ENCODE measurements around the gene NUDT1. TPM values are rescaled to one million over a fixed set of nuclear protein-coding genes. Genes with fewer than 3 reads are reported as not detected.

NUDT1 gene
- total RNA-seq, 2 donors from 2014 or later, result 56.0 to 84.7 TPM

DNA sequence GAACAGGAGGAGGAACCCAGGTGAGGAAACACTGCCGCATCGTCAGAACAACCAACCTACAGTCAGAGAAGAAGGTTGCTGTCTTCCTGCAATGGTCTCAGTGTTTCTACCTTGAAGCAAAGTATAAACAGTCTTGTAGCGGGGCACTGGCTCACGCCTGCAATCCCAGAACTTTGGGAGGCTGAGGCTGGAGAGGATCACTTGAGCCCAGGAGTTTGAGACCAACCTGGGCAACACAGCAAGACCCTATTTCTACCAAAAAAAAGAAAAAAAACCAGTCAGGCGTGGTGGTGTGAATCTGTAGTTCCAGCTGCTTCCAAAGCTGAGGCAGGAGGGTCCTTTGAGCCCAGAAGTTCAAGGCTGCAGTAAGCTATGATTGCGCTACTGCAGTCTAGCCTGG, 48.9 kb downstream of the NUDT1 start:
- H3K9me3 ChIP-seq (ENCODE audit: control insufficient read depth, low read length), result no peaks in the 10 kb centered on the region
- H3K27me3 Mint-ChIP-seq (ENCODE audit: insufficient read depth), result no peaks in the 10 kb centered on the region
- H3K9me3 Mint-ChIP-seq, result no peaks in the 10 kb centered on the region
- no peaks in the 10 kb centered on the region for H3K4me1 ChIP-seq (ENCODE audit: control insufficient read depth, insufficient read depth, low read length)
- 93 to 100% methylated on average over 5 to 6 of the region's 6 CpGs for WGBS, 2 experiments (ENCODE audit: insufficient coverage in 1 of 2, insufficient read length in 1 of 2)
- H3K4me1 Mint-ChIP-seq, result peaks cover 3% of the 10 kb centered on the region
- no peaks in the 10 kb centered on the region for H3K36me3 ChIP-seq (ENCODE audit: control insufficient read depth, insufficient read depth, low read length)
- H3K36me3 Mint-ChIP-seq (ENCODE audit: low read depth), result peaks cover 12% of the 10 kb centered on the region
- H3K27ac ChIP-seq (ENCODE audit: low read depth, low read length), result no peak overlapping the region
- H3K9ac ChIP-seq (ENCODE audit: extremely low read depth, low read length, poor library complexity, severe bottlenecking), result no peak overlapping the region
- no peak overlapping the region for H3K4me3 Mint-ChIP-seq
- TF ChIP-seq, protein P1, sequence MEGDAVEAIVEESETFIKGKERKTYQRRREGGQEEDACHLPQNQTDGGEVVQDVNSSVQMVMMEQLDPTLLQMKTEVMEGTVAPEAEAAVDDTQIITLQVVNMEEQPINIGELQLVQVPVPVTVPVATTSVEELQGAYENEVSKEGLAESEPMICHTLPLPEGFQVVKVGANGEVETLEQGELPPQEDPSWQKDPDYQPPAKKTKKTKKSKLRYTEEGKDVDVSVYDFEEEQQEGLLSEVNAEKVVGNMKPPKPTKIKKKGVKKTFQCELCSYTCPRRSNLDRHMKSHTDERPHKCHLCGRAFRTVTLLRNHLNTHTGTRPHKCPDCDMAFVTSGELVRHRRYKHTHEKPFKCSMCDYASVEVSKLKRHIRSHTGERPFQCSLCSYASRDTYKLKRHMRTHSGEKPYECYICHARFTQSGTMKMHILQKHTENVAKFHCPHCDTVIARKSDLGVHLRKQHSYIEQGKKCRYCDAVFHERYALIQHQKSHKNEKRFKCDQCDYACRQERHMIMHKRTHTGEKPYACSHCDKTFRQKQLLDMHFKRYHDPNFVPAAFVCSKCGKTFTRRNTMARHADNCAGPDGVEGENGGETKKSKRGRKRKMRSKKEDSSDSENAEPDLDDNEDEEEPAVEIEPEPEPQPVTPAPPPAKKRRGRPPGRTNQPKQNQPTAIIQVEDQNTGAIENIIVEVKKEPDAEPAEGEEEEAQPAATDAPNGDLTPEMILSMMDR (conservative IDR thresholded peaks at IDR 0.05), result no peak
- H3K4me3 ChIP-seq (ENCODE audit: low read length), result no peak overlapping the region
- H3K27me3 ChIP-seq (ENCODE audit: control insufficient read depth, insufficient read depth, low read length, poor library complexity, severe bottlenecking), result no peaks in the 10 kb centered on the region
- peak overlapping the region; percentile 44 for H3K27ac Mint-ChIP-seq
- no peak for DNase-seq

DNA sequence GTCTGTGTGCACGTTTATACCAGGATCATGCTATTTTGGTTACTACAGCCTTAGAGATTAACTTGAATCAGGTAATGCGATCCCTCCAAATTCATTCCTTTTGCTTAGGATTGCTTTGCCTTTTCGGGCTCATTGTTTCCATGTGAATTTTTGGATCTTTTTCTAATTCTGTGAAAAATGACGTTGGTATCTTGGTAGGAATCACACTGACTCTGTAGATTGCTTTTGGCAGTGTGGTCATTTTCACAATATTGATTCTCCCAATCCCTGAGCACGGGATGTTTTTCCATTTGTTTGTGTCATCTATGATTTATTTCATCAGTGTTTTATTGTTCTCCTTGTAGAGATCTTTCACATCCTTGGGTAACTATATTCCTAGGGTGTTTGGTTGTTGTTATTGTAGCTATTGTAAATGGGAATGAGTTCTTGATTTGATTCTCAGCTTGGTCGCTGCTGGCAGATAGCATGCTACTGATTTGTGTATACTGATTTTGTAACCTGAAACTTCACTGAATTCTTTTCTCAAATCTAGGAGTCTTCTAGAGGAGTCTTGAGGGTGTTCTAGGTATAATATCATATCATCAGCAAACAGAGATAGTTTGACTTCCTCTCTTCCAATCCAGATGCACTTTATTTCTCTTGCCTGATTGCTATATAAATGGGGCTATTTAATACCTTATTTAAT, 54.1 kb downstream of the NUDT1 start:
- Mint-ChIP-seq H3K36me3 (ENCODE audit: low read depth) (peaks cover 6% of the 10 kb centered on the region), H3K27me3 (ENCODE audit: insufficient read depth) (no peaks in the 10 kb centered on the region)

DNA sequence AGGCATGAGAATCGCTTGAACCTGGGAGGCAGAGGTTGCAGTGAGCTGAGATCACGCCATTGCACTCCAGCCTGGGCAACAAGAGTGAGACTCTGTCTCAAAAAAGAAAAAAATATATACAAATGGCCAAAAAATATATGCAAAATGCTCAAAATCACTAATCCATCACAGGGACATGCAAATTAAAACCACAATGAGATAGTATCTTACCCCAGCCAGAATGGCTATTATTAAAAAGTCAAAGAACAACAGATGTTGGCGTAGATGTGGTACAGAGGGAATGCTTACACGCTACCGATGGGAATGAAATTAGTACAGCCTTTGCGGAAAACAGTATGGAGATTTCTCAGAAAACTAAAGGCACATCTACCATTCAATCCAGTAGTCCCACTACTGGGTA, 54.8 kb downstream of the NUDT1 start:
- H3K4me3 ChIP-seq (ENCODE audit: low read length), result no peak overlapping the region
- Mint-ChIP-seq H3K9me3 (peaks cover 11% of the 10 kb centered on the region), H3K27me3 (ENCODE audit: insufficient read depth) (no peaks in the 10 kb centered on the region), H3K36me3 (ENCODE audit: low read depth) (peaks cover 9% of the 10 kb centered on the region), H3K4me3 (no peak overlapping the region), H3K4me1 (peaks cover 10% of the 10 kb centered on the region), H3K27ac (no peak overlapping the region)
- no peaks in the 10 kb centered on the region for H3K36me3 ChIP-seq (ENCODE audit: control insufficient read depth, insufficient read depth, low read length)
- no peak overlapping the region for H3K9ac ChIP-seq (ENCODE audit: extremely low read depth, low read length, poor library complexity, severe bottlenecking)
- no peak for DNase-seq
- H3K4me1 ChIP-seq (ENCODE audit: control insufficient read depth, insufficient read depth, low read length), result no peaks in the 10 kb centered on the region
- WGBS, 2 experiments (ENCODE audit: insufficient coverage in 1 of 2, insufficient read length in 1 of 2), result 96 to 97% methylated on average over 4 to 6 of the region's 6 CpGs
- TF ChIP-seq, protein P1 (conservative IDR thresholded peaks at IDR 0.05), result no peak
- H3K27me3 ChIP-seq (ENCODE audit: control insufficient read depth, insufficient read depth, low read length, poor library complexity, severe bottlenecking), result no peaks in the 10 kb centered on the region
- H3K9me3 ChIP-seq (ENCODE audit: control insufficient read depth, low read length), result peaks cover 4% of the 10 kb centered on the region
- no peak overlapping the region for H3K27ac ChIP-seq (ENCODE audit: low read depth, low read length)

More for the DNA sequence above, 54.1 kb downstream of the NUDT1 start:
- peaks cover 8% of the 10 kb centered on the region for H3K4me1 Mint-ChIP-seq
- no peak overlapping the region for H3K27ac Mint-ChIP-seq
- H3K27ac ChIP-seq (ENCODE audit: low read depth, low read length), result no peak overlapping the region
- no peaks in the 10 kb centered on the region for H3K27me3 ChIP-seq (ENCODE audit: control insufficient read depth, insufficient read depth, low read length, poor library complexity, severe bottlenecking)
- H3K4me3 ChIP-seq (ENCODE audit: low read length), result no peak overlapping the region
- peaks cover 4% of the 10 kb centered on the region for H3K9me3 Mint-ChIP-seq
- WGBS, 2 experiments (ENCODE audit: insufficient coverage in 1 of 2, insufficient read length in 1 of 2), result 95 to 96% methylated on average over 4 to 6 of the region's 6 CpGs
- TF ChIP-seq, protein P1 (conservative IDR thresholded peaks at IDR 0.05), result no peak
- H3K4me1 ChIP-seq (ENCODE audit: control insufficient read depth, insufficient read depth, low read length), result no peaks in the 10 kb centered on the region
- no peak overlapping the region for H3K9ac ChIP-seq (ENCODE audit: extremely low read depth, low read length, poor library complexity, severe bottlenecking)
- no peaks in the 10 kb centered on the region for H3K9me3 ChIP-seq (ENCODE audit: control insufficient read depth, low read length)
- H3K36me3 ChIP-seq (ENCODE audit: control insufficient read depth, insufficient read depth, low read length), result no peaks in the 10 kb centered on the region
- no peak overlapping the region for H3K4me3 Mint-ChIP-seq
- DNase-seq, result no peak

Data from endodermal cell (in vitro differentiated cells).